ENCODE data around the gene M1AP. TPM values are rescaled to one million over a fixed set of nuclear protein-coding genes. Genes with fewer than 3 reads are reported as not detected.
"Not testable (repeated sequence)": the region's sequence is repeated elsewhere in the genome, so short reads cannot be mapped to it uniquely, and the experiment has no call there.

The M1AP gene
- total and polyA plus RNA-seq, 11 donors, result 0.07 to 0.88 (median 0.21) TPM; not detected in 6

- no peak overlapping the region for H3K4me3 ChIP-seq
- no peak for DNase-seq
- H3K36me3 ChIP-seq, result no peaks in the 10 kb centered on the region
- no peak for TF ChIP-seq CTCF (IDR thresholded peaks at IDR 0.05)
- TF ChIP-seq POLR2A (IDR thresholded peaks at IDR 0.05), result no peak
- no peaks in the 10 kb centered on the region for H3K9me3 ChIP-seq
- peak in 2 of 4 donors; percentile 70 to 73 for ATAC-seq
- H3K27ac ChIP-seq, result no peak overlapping the region
- H3K4me1 ChIP-seq, result peaks cover 0 to 28% (median 0%) of the 10 kb centered on the region in 12 donors
- intact Hi-C loops (cut with DNase I), result no loop called here
- H3K27me3 ChIP-seq, result peaks cover 0 to 10% (median 0%) of the 10 kb centered on the region in 9 donors
Observed at GRCh38 chr2:74566754-74567085, 81.4 kb downstream of the M1AP start.

GRCh38 chr2:74566076-74566753 lies 81.9 kb downstream of the M1AP start:
- no peaks in the 10 kb centered on the region for H3K36me3 ChIP-seq
- no peak for ATAC-seq
- peaks cover 0 to 10% (median 0%) of the 10 kb centered on the region in 9 donors for H3K27me3 ChIP-seq
- H3K9me3 ChIP-seq, result no peaks in the 10 kb centered on the region
- DNase-seq, result no peak
- H3K4me1 ChIP-seq, result peaks cover 0 to 23% (median 0%) of the 10 kb centered on the region in 12 donors
- intact Hi-C loops (cut with DNase I), result no loop called here
- WGBS, 4 donors, result 75 to 79% (median 76%) methylated on average over 7 of the region's 7 CpGs
- no peak overlapping the region for H3K27ac ChIP-seq
- no peak overlapping the region for H3K4me3 ChIP-seq
- TF ChIP-seq CTCF (IDR thresholded peaks at IDR 0.05) (no peak), POLR2A (IDR thresholded peaks at IDR 0.05) (no peak)

- peaks cover 0 to 10% (median 0%) of the 10 kb centered on the region in 9 donors for H3K27me3 ChIP-seq
- H3K9me3 ChIP-seq, result no peaks in the 10 kb centered on the region
- intact Hi-C loops (cut with DNase I), result no loop called here
- no peak for DNase-seq
- no peaks in the 10 kb centered on the region for H3K36me3 ChIP-seq
- no peak for ATAC-seq
- WGBS, 4 donors, result 60 to 76% (median 68%) methylated on average over 5 of the region's 5 CpGs
- no peak overlapping the region for H3K27ac ChIP-seq
- H3K4me3 ChIP-seq, result no peak overlapping the region
- H3K4me1 ChIP-seq, result peaks cover 0 to 23% (median 0%) of the 10 kb centered on the region in 12 donors
- TF ChIP-seq POLR2A (IDR thresholded peaks at IDR 0.05), result no peak
- TF ChIP-seq CTCF (IDR thresholded peaks at IDR 0.05), result no peak
Observed at GRCh38 chr2:74564222-74564621, 83.9 kb downstream of the M1AP start.

GRCh38 chr2:74562126-74562775 lies 85.9 kb downstream of the M1AP start:
- Histone ChIP-seq H3K27me3 (peaks cover 0 to 10% (median 0%) of the 10 kb centered on the region in 9 donors), H3K27ac (no peak overlapping the region), H3K4me3 (no peak overlapping the region), H3K36me3 (peaks cover 0 to under 1% (median 0%) of the 10 kb centered on the region in 9 donors), H3K4me1 (peaks cover 0 to 9% (median 0%) of the 10 kb centered on the region in 12 donors), H3K9me3 (no peaks in the 10 kb centered on the region)
- TF ChIP-seq CTCF (IDR thresholded peaks at IDR 0.05) (no peak), POLR2A (IDR thresholded peaks at IDR 0.05) (no peak)
- 75 to 79% (median 77%) methylated on average over 7 of the region's 7 CpGs for WGBS, 4 donors
- DNase-seq (no peak), ATAC-seq (no peak)
- intact Hi-C loops (cut with DNase I), result no loop called here

- 91 to 97% (median 95%) methylated on average over 1 of the region's 1 CpG for WGBS, 4 donors
- H3K27me3 ChIP-seq, result peaks cover 0 to 10% (median 0%) of the 10 kb centered on the region in 9 donors
Observed at GRCh38 chr2:74561022-74561421, 87.1 kb downstream of the M1AP start.

More at GRCh38 chr2:74561022-74561421, 87.1 kb downstream of the M1AP start:
- ATAC-seq; H3K9me3 ChIP-seq; H3K4me3 ChIP-seq; H3K27ac ChIP-seq; intact Hi-C loops (cut with DNase I); DNase-seq: not testable (repeated sequence)
- Histone ChIP-seq H3K4me1 (peaks cover 0 to 16% (median 0%) of the 10 kb centered on the region in 12 donors), H3K36me3 (peaks cover 0 to 13% (median 0%) of the 10 kb centered on the region in 9 donors)

Data from heart left ventricle (tissue), 16 donors.